ENCODE results near the gene TAS1R2. TPM values are rescaled to one million over a fixed set of nuclear protein-coding genes. Genes with fewer than 3 reads are reported as not detected.

Gene TAS1R2
- total RNA-seq, 5 donors from 2014 or later (not counting 1 experiment from before 2014, with no cell fraction given): not detected

DNA sequence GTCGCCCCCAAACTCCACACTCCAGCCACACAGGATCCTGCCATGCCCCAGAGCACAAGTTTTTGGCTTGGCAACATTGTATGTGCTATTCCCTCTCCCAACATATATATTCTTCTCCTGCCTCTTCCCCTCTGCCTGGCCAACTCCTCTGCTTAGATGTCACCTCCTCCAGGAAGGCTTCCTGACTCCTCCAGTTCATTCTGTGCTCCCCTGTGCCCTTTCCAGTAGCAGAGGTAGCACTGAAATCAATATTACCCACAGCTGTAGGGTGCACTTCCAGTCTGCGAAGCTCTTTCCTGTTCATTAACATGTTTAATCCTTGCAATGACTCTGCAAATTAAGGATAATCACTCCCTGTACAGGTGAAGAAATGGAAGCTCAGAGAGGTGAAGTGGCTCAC, 21.7 kb upstream of the TAS1R2 start:
- Histone ChIP-seq H3K4me1 (ENCODE audit: control insufficient read depth in 1 of 2, extremely low read depth in 1 of 2, insufficient read depth in 2 of 2, low read length in 2 of 2) (no peaks in the 10 kb centered on the region), H3K27me3 (replicated peaks in 1 of 2; ENCODE audit: control insufficient read depth in 2 of 2, extremely low read depth in 1 of 2, insufficient read depth in 2 of 2, low read length in 1 of 2) (no peaks in the 10 kb centered on the region), H3K4me3 (ENCODE audit: control insufficient read depth in 1 of 2, extremely low read depth in 1 of 2, low read length in 1 of 2) (no peak overlapping the region), H3K27ac (ENCODE audit: low read length) (no peak overlapping the region), H3K9me3 (no peaks in the 10 kb centered on the region), H3K36me3 (ENCODE audit: control insufficient read depth in 2 of 2, extremely low read depth in 1 of 2, insufficient read depth in 1 of 2, low read length in 1 of 2) (peaks cover 0 to 8% of the 10 kb centered on the region in 2 donors)
- Mint-ChIP-seq H3K27me3 (no peaks in the 10 kb centered on the region), H3K27ac (no peak overlapping the region), H3K9me3 (no peaks in the 10 kb centered on the region), H3K4me1 (no peaks in the 10 kb centered on the region), H3K4me3 (no peak overlapping the region), H3K36me3 (no peaks in the 10 kb centered on the region)
- ATAC-seq (replicated peaks in 1 of 4): no peak
- CTCF ChIA-PET: interaction anchor here in 1 of 2 donors (1.2 kb wide), 1 partner anchor 28 kb away, joined by 3 read pairs; no protein-coding TSS in a partner anchor
- POLR2A ChIA-PET: no interaction called here
- DNase-seq: no peak
- WGBS (ENCODE audit: insufficient coverage): 71% methylated on average over 1 of the region's 2 CpGs

DNA sequence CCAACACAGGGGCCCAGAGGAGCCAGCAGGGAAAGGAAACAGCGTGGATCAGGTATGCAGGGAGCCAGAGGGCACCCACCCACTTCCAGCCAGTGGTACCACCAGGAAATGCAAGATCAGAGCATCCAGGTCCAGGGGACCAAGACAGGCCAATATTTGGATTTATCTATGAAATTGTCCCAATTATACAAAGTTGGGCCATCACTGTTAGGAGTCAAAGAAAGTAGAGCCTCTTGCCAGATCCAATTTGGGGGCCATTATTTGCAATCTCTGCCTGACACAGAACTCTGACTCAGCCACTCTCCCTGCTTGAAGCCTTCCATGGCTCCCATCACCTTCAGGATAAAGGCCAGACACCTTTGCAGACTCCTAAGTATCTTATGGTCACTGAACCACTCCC, 21.1 kb upstream of the TAS1R2 start:
- ATAC-seq (replicated peaks in 1 of 4) (no peak), DNase-seq (no peak)
- Mint-ChIP-seq H3K4me1 (no peaks in the 10 kb centered on the region), H3K9me3 (no peaks in the 10 kb centered on the region), H3K27me3 (no peaks in the 10 kb centered on the region), H3K27ac (no peak overlapping the region), H3K4me3 (no peak overlapping the region), H3K36me3 (no peaks in the 10 kb centered on the region)
- H3K4me3 ChIP-seq (ENCODE audit: control insufficient read depth in 1 of 2, extremely low read depth in 1 of 2, low read length in 1 of 2): no peak overlapping the region
- POLR2A ChIA-PET: no interaction called here
- no peaks in the 10 kb centered on the region for H3K4me1 ChIP-seq (ENCODE audit: control insufficient read depth in 1 of 2, extremely low read depth in 1 of 2, insufficient read depth in 2 of 2, low read length in 2 of 2)
- CTCF ChIA-PET: no interaction called here
- H3K36me3 ChIP-seq (ENCODE audit: control insufficient read depth in 2 of 2, extremely low read depth in 1 of 2, insufficient read depth in 1 of 2, low read length in 1 of 2): peaks cover 0 to 8% of the 10 kb centered on the region in 2 donors
- H3K27ac ChIP-seq (ENCODE audit: low read length): no peak overlapping the region
- WGBS (ENCODE audit: insufficient coverage): no CpG with 5 or more reads among the region's 1 CpG
- no peaks in the 10 kb centered on the region for H3K9me3 ChIP-seq
- H3K27me3 ChIP-seq (replicated peaks in 1 of 2; ENCODE audit: control insufficient read depth in 2 of 2, extremely low read depth in 1 of 2, insufficient read depth in 2 of 2, low read length in 1 of 2): no peaks in the 10 kb centered on the region

DNA sequence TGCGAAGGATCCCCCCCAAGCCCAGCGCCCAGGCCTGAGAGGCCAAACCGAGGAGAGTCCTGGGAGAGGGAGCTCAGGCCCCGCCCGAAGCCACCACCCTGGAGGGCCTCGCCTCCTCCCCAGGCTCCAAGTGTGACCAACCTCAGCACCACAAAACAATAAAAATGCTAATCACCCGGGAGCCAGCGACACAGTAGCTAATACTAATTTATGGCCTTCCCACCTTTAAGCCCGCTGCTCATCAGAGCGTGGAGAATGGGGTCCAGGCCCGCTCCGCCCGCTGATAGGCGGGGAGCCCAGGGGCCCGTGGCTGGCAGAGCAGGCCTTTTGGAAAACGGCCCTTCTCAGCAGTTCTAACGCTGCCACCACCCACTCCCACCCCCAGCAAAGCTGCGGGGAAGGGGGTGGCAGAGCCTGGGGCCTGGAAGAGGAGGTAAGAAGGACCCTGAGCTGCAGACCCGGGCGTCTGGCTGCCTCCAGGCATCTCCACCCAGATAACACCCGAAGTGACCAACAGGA, 20.4 kb upstream of the TAS1R2 start:
- Histone ChIP-seq H3K27ac (ENCODE audit: low read length) (no peak overlapping the region), H3K27me3 (replicated peaks in 1 of 2; ENCODE audit: control insufficient read depth in 2 of 2, extremely low read depth in 1 of 2, insufficient read depth in 2 of 2, low read length in 1 of 2) (peaks cover 0 to 2% of the 10 kb centered on the region in 2 experiments), H3K9me3 (no peaks in the 10 kb centered on the region), H3K36me3 (ENCODE audit: control insufficient read depth in 2 of 2, extremely low read depth in 1 of 2, insufficient read depth in 1 of 2, low read length in 1 of 2) (peaks cover 0 to 8% of the 10 kb centered on the region in 2 donors), H3K4me1 (ENCODE audit: control insufficient read depth in 1 of 2, extremely low read depth in 1 of 2, insufficient read depth in 2 of 2, low read length in 2 of 2) (no peaks in the 10 kb centered on the region), H3K4me3 (ENCODE audit: control insufficient read depth in 1 of 2, extremely low read depth in 1 of 2, low read length in 1 of 2) (no peak overlapping the region)
- no peak overlapping the region for H3K27ac Mint-ChIP-seq
- CTCF ChIA-PET: no interaction called here
- POLR2A ChIA-PET: no interaction called here
- H3K4me1 Mint-ChIP-seq: no peaks in the 10 kb centered on the region
- ATAC-seq (replicated peaks in 1 of 4): no peak
- H3K4me3 Mint-ChIP-seq: no peak overlapping the region
- H3K36me3 Mint-ChIP-seq: no peaks in the 10 kb centered on the region
- WGBS (ENCODE audit: insufficient coverage): 94% methylated on average over 9 of the region's 21 CpGs
- no peaks in the 10 kb centered on the region for H3K9me3 Mint-ChIP-seq
- H3K27me3 Mint-ChIP-seq: no peaks in the 10 kb centered on the region
- DNase-seq: no peak

DNA sequence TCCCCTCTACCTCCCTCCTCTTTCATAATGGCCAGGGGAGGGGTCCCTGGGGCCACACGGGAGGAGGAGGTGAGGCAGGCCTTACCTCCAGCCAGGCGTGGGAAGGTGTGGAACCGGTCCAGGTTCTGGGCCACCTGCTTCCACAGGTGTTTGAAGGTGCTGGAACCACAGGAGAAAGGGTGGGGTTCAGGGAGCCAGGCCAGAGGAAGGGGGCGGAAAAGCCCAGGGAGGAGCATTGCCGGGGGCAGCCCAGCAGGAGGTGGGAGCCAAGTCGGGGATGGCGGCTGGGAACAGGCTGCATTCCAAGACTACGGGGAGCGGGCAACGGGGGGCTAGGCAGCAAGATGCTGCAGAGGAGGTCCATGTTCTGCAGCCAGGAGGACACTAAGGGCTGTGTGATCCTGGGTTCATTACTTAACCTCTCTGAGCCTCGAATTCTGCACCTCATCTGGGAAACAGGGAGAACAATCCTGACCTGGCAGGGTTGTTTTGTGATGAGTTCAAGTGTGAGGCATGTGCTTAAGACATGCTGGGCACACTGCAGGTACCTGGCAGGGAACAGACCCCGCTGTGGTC, 19.8 kb upstream of the TAS1R2 start:
- H3K9me3 ChIP-seq: no peaks in the 10 kb centered on the region
- Mint-ChIP-seq H3K36me3 (no peaks in the 10 kb centered on the region), H3K27ac (no peak overlapping the region), H3K4me3 (no peak overlapping the region), H3K9me3 (no peaks in the 10 kb centered on the region), H3K4me1 (no peaks in the 10 kb centered on the region), H3K27me3 (no peaks in the 10 kb centered on the region)
- H3K27me3 ChIP-seq (replicated peaks in 1 of 2; ENCODE audit: control insufficient read depth in 2 of 2, extremely low read depth in 1 of 2, insufficient read depth in 2 of 2, low read length in 1 of 2): peaks cover 0 to 6% of the 10 kb centered on the region in 2 experiments
- ATAC-seq (replicated peaks in 1 of 4) (no peak), DNase-seq (no peak)
- ChIA-PET POLR2A (no interaction called here), CTCF (no interaction called here)
- WGBS (ENCODE audit: insufficient coverage): 91% methylated on average over 11 of the region's 12 CpGs
- H3K4me3 ChIP-seq (ENCODE audit: control insufficient read depth in 1 of 2, extremely low read depth in 1 of 2, low read length in 1 of 2): no peak overlapping the region
- H3K27ac ChIP-seq (ENCODE audit: low read length): no peak overlapping the region
- H3K36me3 ChIP-seq (ENCODE audit: control insufficient read depth in 2 of 2, extremely low read depth in 1 of 2, insufficient read depth in 1 of 2, low read length in 1 of 2): peaks cover 0 to 8% of the 10 kb centered on the region in 2 donors
- no peaks in the 10 kb centered on the region for H3K4me1 ChIP-seq (ENCODE audit: control insufficient read depth in 1 of 2, extremely low read depth in 1 of 2, insufficient read depth in 2 of 2, low read length in 2 of 2)

DNA sequence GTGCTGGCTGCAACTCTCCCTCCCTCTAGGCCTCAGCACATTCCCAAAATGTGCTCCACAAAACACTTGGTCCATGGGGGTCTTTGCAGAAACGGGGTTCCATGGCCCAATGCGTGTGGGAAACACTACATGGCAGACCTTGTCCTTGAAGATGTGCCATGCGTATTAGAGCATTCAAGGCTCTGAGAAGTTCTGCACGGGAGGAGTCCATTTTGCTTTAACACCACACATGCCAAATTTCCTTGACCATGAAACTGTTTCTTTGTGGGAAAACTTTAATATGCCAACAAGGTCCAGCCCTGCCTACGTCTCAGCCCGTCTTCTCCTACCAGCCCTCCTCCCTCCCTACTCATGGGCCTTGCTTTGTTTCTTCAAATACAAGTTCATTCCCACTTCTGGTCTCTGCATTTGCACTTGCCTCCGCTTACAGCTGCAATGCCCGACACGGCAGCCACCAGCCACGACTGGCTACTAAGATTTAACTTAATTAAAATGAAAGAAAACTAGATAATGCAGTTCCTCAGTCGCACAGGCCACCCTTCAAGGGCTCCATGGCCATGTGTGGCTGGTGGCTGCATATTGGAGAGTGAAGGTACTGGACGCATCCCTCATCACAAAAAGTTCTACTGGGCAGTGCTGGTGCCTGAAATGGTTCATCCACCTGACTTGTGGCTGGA, 19.2 kb upstream of the TAS1R2 start:
- no peaks in the 10 kb centered on the region for H3K36me3 Mint-ChIP-seq
- no peaks in the 10 kb centered on the region for H3K27me3 Mint-ChIP-seq
- WGBS (ENCODE audit: insufficient coverage): 74% methylated on average over 6 of the region's 12 CpGs
- H3K27ac Mint-ChIP-seq: no peak overlapping the region
- DNase-seq (no peak), ATAC-seq (replicated peaks in 1 of 4) (no peak)
- H3K4me1 Mint-ChIP-seq: no peaks in the 10 kb centered on the region
- Histone ChIP-seq H3K27ac (ENCODE audit: low read length) (no peak overlapping the region), H3K4me1 (ENCODE audit: control insufficient read depth in 1 of 2, extremely low read depth in 1 of 2, insufficient read depth in 2 of 2, low read length in 2 of 2) (no peaks in the 10 kb centered on the region), H3K27me3 (replicated peaks in 1 of 2; ENCODE audit: control insufficient read depth in 2 of 2, extremely low read depth in 1 of 2, insufficient read depth in 2 of 2, low read length in 1 of 2) (peaks cover 0 to 6% of the 10 kb centered on the region in 2 experiments), H3K4me3 (ENCODE audit: control insufficient read depth in 1 of 2, extremely low read depth in 1 of 2, low read length in 1 of 2) (no peak overlapping the region), H3K9me3 (no peaks in the 10 kb centered on the region), H3K36me3 (ENCODE audit: control insufficient read depth in 2 of 2, extremely low read depth in 1 of 2, insufficient read depth in 1 of 2, low read length in 1 of 2) (peaks cover 0 to 8% of the 10 kb centered on the region in 2 donors)
- CTCF ChIA-PET: no interaction called here
- POLR2A ChIA-PET: no interaction called here
- no peak overlapping the region for H3K4me3 Mint-ChIP-seq
- H3K9me3 Mint-ChIP-seq: no peaks in the 10 kb centered on the region

DNA sequence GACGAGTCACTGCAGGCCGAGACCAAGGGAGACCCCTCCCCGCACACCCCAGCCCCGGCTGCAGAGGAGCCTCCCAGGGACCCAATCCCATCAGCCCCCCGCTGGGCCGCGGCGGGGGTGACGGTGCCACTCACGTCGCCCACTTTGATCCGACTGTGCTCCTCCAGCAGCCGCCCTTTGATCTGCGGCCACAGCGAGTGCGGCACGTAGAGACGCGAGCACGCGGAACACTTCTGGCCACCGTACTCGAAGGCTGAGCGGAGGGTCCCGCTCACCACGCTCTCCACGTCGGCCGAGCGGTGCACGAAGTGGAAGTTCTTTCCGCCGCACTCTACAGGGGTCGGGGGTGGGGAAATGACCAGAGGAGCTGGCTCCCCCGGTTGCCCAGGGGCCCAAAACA, 17.8 kb upstream of the TAS1R2 start:
- POLR2A ChIA-PET: no interaction called here
- 95% methylated on average over 35 of the region's 35 CpGs for WGBS (ENCODE audit: insufficient coverage)

More for the DNA sequence above, 17.8 kb upstream of the TAS1R2 start:
- CTCF ChIA-PET: no interaction called here
- no peaks in the 10 kb centered on the region for H3K9me3 ChIP-seq
- Mint-ChIP-seq H3K27me3 (no peaks in the 10 kb centered on the region), H3K4me3 (no peak overlapping the region), H3K9me3 (no peaks in the 10 kb centered on the region), H3K27ac (no peak overlapping the region), H3K4me1 (no peaks in the 10 kb centered on the region), H3K36me3 (no peaks in the 10 kb centered on the region)
- H3K27me3 ChIP-seq (replicated peaks in 1 of 2; ENCODE audit: control insufficient read depth in 2 of 2, extremely low read depth in 1 of 2, insufficient read depth in 2 of 2, low read length in 1 of 2): peaks cover 0 to 6% of the 10 kb centered on the region in 2 experiments
- no peak overlapping the region for H3K4me3 ChIP-seq (ENCODE audit: control insufficient read depth in 1 of 2, extremely low read depth in 1 of 2, low read length in 1 of 2)
- ATAC-seq (replicated peaks in 1 of 4) (no peak), DNase-seq (no peak)
- no peaks in the 10 kb centered on the region for H3K4me1 ChIP-seq (ENCODE audit: control insufficient read depth in 1 of 2, extremely low read depth in 1 of 2, insufficient read depth in 2 of 2, low read length in 2 of 2)
- H3K36me3 ChIP-seq (ENCODE audit: control insufficient read depth in 2 of 2, extremely low read depth in 1 of 2, insufficient read depth in 1 of 2, low read length in 1 of 2): peaks cover 0 to 13% of the 10 kb centered on the region in 2 donors
- H3K27ac ChIP-seq (ENCODE audit: low read length): no peak overlapping the region
